C4-2B (cell line): Measurements from ENCODE around the gene HAUS3.

Source experiments
- CTCF ChIP-seq: fragments of 450-650 bp; conservative IDR thresholded peaks from 2 replicates; pipeline ENCODE4 v1.5.1; 2017; ENCODE audit warnings: mild to moderate bottlenecking
- ZFX ChIP-seq: fragments of 450-650 bp; IDR thresholded peaks from 2 replicates; pipeline ENCODE4 v1.6.1; 2017

- TF ChIP-seq CTCF = no peak
- no peak for TF ChIP-seq ZFX
Observed at GRCh38 chr4:2266181-2266580, 24.3 kb upstream of the HAUS3 start.
